DMS53 treated with DMSO at 0.1 percent for 48 hours (cell line): Measurements from ENCODE around the gene ZBTB24.

Experiments used
- DNase-seq: peaks from one replicate; lab custom pipeline; 2025; ENCODE audit not compliant: unreplicated experiment; lab: John Stamatoyannopoulos, UW

Gene ZBTB24

DNA sequence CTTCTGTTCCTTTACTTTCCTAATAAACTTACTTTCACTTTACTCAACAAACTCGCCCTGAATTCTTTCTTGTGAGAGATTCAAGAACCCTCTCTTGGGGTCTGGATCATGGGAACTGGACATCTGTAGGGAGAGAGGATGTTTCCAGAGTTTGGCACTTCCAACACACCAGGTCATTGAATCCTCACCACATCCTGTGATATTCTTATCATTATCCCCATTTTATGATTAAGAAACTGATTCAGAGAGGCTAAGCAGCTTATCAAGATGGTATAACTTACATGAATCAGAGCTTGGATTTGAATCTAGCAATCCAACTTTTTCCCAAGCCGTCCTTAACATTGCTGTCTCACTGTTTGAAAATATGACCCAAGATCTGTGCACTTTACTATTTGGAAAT, 58.1 kb downstream of the ZBTB24 start:
- no peak for DNase-seq

DNA sequence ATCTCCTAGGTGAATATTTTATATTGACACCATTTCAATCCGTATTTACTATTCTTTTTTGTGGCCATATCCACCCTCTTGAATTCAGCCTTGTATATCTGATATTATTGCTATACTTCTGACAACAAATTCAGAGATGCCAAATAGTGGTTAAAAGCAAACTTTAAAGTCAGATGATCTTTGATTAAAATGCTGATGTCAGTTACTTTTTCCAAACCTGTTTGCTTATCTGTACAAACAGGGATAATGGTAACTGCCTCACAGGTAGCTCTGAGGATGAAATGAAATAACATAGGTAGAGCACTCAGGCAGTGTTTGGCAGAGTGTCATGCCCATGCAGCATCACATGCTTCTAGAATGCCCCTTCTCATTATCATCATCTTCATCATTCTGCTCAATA, 61.8 kb downstream of the ZBTB24 start:
- no peak for DNase-seq

DNA sequence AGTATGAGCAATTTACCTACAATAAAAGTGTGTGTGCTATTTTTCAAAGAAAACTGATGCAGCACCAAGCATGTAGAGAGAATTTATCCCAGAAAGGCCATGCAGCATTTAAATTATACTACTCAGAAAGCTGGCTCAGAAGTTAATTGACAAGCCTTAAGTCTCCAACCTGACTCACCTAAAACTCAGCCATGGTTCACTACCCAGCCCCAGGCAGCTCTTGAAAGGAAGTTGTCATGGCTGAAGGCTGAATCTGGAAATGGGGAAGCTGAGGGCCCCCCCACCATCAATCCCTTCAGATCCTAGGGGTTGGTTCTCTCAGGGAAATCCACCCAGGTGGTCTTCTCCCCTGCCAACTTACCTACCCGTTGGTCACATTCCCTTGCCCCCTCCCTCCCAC, 62.3 kb downstream of the ZBTB24 start:
- no peak for DNase-seq

DNA sequence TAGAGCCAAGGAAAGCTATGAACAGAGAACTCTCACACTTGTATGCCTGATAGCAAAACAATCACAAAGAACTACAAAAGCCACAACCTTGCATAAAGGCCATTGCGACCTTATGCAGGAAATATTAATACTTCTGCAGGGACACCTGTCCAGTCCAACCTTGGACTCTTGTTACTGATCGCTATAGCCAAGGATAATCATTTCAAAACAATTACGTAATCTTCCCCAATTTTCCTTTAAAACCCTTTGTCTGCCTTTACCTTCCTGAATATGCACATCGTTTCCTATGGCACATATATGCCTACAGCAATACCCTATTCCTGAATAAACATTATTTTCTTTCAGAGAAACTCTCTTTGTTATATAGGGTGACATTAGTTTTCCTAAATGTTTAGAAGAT, 65.4 kb downstream of the ZBTB24 start:
- no peak for DNase-seq
